Left renal cortex interstitium (tissue), 4 donors: ENCODE results near the gene FZD2. TPM values are rescaled to one million over a fixed set of nuclear protein-coding genes. Genes with fewer than 3 reads are reported as not detected.
"Not testable (repeated sequence)": the region's sequence is repeated elsewhere in the genome, so short reads cannot be mapped to it uniquely, and the experiment has no call there.

ENCODE experiments used
- DNase-seq, 4 donors: peaks; one replicate each; pipeline ENCODE4 v3.0.0-alpha.2; 2013; ENCODE audit warnings: low read depth in 4 of 4, low spot score in 2 of 4, missing footprints in 1 of 4
- polyA plus RNA-seq, 4 donors: library from polyadenylated mRNA; unstranded; fragments of 120-200 nt; gene quantifications; one replicate each; pipeline ENCODE4 v1.2.1, GENCODE V29; 2013; ENCODE audit not compliant: insufficient read length in 4 of 4

Gene FZD2
- polyA plus RNA-seq, 4 donors: 26.0 to 55.1 (median 38.1) TPM

DNA sequence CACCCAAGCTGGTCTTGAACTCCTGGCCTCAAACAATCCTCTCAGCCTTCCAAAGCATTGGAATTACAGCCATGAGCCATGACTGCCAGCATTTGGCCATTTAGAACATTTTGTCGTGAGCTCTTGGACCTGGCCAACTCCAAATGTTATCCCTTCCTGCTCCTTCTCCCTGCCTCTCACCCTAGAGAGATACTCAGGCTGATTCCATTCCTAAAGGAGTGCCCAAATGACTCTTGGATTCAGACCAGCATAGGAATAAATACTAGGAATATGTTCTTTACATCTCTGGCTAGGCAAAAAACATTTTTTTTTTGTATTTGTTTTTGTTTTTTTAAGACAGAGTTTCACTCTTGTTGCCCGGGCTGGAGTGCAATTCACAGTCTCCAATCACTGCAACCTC, 15.5 kb downstream of the FZD2 start:
- no peak for DNase-seq

DNA sequence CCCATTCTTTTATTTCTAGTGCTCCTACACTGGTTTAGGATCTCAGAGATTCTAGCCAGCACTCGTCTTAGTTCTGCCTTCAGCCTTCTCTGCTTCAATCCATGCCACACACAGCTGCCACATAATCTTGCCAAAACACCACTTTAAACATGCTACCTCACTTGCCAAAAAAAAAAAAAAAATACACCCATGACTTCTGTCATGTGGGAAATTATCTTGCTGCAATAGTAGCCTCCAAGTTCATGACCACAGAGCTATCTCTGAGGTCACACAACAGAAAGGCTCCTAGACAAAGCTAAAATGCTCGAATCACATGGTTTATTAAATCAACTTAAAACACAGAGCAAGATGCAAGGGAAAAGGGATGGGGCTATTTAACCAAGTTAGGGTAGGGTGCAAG, 18.1 kb downstream of the FZD2 start:
- DNase-seq: no peak

DNA sequence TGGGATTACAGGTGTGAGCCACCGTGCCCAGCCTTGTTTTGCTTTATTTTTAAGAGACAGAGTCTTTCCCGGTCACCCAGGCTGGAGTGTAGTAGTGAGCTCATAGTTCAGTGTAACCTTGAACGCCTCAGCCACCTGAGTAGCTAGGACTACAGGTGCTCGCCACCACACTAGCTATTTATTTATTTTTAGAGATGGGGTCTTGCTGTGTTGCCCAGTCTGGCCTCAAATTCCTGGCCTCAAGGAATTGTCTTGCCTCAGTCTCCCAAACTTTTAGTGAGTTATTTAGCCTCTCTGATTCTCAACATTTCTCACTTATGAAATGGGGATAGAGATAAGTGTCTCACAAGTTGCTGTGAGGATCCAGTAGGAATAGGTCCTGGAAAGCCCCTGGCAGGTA, 21.7 kb downstream of the FZD2 start:
- DNase-seq: no peak

DNA sequence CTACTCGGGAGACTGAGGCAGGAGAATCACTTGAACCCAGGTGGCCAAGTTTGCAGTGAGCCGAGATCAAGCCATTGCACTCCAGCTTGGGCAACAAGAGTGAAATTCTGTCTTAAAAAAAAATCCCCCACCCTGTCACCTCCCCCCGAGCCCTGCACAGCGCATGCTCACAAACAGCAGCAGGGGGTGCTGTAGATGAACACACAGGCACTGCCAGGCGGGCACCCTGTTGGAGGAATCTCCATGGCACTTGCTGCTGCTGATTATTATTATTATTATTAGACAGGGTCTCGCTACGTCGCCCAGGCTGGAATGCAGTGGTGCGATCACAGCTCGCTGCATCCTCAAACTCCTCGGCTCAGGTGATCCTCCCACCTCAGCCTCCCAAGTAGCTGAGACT, 24.6 kb downstream of the FZD2 start:
- no peak for DNase-seq

DNA sequence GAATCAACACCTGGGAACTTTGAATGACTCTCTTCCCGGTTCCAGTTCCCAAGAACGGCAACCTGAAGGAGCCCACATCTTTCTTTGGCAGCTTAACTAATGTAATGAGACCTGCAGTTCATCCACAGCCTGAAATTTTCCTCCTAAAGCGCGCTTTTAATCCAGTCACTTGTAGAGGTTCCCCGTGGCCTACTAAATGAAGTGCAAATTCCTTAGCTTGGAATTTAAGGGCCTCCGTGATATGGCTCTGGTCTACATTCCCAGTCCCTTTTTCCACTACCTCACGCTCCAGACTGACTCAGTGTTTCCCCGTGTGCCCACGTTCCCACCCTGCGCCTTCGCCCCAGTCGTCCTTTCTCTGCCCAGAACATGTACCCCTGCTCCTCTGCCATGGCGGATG, 27.2 kb downstream of the FZD2 start:
- no peak for DNase-seq

DNA sequence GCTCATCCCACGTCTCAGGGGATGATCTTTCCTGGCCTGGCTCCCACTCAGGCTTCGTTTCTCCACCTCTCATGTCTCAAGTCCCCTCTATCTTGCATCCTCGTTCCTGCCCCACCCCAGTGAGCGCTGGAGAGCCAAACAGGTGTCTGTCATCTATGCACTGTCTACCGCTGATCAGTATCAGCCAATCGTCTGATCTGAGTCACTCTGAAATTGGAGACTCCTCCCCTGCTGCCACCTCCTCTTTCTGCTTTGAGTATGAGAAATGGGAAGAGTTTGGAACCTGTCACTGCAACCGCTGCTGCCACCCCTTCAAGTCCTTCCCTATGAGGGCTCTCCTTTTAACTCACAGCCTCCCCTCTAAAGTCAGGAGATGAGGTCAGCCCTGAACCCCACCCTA, 28.0 kb downstream of the FZD2 start:
- DNase-seq: no peak

DNA sequence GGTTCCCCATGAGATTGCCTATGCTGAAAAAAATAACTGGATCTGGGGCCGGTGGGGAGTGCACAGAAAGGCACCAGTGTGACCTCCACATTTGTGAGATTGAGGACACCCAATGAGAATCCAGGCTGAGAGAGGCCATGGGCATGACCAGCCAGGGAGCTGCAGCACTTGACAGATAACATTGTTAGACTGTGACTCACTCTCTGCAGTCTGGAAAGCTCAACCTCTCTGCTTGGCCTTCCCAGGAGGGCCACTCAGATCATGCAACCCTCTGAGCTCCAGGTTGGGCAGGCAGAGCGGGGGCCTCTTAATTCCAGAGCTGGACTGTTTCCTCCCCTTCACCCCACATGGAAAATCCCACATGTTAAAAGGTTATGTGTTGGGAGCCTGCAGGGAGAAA, 30.1 kb downstream of the FZD2 start:
- no peak for DNase-seq

DNA sequence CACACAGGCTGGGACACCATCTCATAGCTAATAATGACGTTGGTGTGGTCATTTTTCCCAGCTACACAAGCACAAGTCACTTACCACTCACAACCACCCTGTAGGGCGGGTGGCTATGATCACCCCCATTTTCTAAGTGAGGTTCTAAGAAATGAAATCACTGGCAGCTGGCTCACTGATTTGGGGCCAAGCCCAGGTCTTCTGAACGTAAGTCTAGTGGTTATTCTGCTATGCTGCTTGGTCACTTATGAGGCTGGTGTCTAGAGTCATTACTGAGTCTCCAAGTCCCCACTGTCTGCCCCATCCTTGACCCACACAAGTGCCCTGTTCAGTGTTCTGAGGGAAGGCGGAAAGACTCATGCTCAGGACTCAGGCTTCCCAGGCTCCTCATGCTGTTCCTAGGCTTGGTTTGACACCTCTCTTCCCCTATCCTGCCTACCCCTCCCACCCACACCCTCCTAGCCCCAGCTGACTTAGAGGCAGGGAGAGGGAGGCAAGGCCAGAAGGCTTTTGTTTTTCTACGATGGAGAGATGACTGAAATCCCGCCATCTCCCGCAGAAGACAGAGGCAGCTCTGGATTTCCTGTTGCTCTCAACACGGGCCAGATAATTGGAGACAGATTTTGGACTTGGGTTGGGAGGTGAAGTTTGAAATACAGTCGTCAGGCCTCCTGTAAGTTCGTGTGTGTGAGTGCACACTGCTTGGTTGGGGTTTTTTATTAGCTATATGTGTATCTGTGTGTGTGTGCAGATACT, 32.2 kb downstream of the FZD2 start:
- no peak for DNase-seq

DNA sequence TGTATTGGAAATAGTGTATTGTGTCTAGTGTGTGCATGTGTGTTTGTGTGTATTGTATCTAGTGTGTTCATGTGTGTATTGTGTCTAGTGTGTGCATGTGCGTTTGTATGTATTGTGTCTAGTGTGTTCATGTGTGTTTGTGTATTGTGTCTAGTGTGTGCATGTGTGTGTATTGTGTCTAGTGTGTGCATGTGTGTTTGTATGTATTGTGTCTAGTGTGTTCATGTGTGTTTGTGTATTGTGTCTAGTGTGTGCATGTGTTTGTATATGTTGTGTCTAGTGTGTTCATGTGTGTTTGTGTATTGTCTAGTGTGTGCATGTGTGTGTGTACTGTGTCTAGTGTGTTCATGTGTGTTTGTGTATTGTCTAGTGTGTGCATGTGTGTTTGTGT, 32.8 kb downstream of the FZD2 start:
- not testable (repeated sequence) for DNase-seq

DNA sequence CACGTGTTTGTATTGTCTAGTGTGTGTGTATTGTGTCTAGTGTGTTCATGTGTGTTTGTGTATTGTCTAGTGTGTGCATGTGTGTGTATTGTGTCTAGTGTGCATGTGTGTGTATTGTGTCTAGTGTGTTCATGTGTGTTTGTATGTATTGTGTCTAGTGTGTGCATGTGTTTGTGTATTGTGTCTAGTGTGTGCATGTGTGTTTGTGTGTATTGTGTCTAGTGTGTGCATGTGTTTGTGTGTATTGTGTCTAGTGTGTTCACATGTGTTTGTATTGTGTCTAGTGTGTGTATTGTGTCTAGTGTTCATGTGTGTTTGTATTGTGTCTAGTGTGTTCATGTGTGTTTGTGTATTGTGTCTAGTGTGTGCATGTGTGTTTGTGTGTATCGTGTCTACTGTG, 33.5 kb downstream of the FZD2 start:
- DNase-seq: not testable (repeated sequence)

DNA sequence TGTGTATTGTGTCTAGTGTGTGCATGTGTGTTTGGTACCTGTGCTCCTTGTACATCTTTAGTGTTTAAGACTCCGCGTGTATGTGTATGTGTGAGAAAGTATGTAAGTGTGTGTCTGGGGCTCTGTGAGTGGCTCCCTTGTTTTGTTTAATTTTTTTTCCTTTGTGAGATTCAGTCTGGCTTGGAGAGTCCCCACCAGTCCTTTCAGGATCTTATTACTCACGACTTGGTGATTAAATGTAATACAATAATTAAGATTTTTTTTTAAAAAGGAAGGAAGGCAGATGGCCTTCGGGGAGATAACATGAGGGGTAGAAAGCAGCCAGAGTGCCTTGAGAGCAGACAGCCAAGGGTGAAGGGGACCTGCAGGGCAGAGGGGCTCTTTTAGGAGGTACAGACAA, 33.9 kb downstream of the FZD2 start:
- no peak for DNase-seq

DNA sequence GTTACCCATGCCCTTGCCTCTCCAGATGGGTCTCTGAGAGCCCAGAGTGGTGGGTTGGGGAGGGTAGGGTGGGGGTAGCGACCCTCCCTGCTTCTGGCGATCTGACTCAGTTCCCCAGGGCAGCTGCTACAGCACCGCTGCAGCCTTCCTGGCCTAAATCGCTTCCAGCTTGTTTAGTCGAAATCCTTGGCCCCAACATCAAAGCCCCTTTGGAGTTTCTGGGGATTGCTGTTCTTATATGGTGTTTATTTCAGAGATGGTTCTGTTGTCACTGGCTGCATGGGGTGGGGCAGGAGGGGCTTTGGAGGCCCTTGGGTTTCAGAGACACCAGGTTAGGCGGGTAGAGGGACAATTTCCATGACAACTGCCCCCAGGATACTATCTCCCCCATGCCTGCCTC, 35.9 kb downstream of the FZD2 start:
- DNase-seq: no peak

DNA sequence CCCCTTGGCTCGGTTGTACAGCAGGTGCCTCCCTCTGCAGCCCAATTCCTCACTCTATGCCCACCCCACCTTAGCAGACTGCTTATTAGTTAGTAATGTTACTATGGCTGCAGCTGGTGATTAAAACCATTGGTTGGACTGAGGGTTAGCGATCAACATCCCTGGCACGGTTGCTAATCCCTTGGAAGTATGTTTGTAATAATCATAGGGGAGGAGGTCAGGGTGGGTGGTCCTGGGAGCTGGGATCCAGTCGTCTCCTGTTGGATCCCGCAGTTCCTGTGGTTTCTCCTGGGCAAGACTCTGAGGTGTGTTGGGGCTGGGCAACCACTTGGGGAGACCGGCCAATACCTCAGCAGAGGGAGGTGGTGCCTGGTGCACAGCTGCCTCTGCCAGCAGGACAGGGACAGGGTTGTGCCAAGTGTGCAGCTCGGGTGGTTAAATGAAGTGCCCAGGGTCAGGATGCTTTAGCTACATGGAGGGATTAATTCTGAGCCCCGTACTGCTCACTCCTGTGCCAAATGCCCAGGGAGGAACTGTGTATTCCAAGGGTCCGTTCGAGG, 38.0 kb downstream of the FZD2 start:
- no peak for DNase-seq

DNA sequence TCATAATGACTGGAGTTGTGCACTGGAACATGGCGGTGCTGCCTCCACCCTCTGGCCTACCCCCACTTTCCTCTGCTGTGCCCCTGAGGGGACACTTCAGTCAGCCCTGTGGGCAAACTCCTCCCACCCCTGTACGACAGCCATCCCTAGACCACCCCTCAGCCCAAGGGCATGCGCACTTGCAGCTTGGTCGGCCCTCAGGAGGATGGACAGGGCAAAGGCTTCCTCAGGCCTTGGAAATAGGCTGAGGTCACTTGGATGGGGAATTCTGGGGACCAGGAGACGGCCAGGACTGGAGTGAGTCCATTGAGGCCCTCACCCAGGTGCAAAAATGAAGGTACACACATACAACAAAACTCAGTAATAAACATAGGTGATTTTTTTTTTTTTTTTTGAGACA, 41.0 kb downstream of the FZD2 start:
- no peak for DNase-seq

DNA sequence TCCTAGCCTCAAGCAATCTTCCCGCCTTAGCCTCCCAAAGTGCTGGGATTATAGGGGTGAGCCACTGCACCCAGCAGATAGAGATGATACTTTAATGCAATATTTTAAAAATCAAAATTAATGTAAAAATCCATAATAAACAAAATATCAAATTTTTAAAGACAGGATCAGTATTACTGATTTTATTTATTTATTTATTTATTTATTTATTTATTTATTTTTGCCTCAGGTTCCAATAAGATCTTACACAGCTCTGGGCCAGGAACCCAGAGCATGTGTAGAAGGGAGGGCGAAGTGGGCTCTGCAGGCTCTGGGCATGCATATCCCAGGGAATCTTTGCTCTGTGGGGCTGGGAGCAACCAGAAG, 41.6 kb downstream of the FZD2 start:
- no peak for DNase-seq

DNA sequence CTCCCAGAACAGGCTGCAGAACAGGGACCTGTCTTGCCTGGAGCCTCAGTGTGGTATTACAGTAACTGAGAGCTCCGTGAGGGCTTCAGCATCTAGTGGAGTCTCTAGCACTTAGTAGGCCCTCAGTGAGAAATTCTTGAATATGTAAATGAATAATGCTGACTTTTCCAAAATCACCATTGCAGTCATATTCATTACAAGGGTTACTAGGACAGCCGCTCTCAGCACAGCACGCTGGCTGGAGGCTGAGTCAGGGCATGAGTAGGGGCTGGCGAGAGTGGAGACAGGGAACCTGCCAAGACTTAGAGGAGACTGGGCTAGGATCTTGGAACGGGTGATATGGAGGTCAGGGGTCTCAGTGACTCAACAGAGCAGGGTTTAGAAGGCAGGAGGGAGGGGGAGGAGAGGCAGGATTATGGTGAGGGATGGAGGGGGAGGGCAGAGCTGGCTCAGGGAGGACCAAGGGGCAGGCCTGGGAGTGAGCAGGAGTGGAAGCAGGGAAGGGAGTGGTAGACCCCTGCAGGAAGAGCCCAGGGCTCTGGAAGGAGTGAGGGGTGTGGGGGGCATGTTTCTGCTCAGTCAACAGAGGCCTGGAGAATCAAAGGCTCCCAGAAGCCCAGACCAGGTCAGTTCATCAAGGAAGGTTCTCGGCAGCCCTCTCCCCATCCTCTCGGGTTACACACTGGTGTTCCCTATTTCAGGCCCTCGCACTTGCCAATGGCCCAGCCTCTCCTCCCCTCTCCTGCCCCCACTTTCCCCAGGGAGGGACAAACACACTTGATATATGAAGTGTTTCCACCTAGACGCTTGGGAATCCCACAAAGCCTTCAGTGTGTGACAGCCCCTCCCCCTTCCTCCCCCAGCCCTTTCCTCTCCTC, 42.3 kb downstream of the FZD2 start:
- DNase-seq: peak in 1 of 4 donors; percentile 66

DNA sequence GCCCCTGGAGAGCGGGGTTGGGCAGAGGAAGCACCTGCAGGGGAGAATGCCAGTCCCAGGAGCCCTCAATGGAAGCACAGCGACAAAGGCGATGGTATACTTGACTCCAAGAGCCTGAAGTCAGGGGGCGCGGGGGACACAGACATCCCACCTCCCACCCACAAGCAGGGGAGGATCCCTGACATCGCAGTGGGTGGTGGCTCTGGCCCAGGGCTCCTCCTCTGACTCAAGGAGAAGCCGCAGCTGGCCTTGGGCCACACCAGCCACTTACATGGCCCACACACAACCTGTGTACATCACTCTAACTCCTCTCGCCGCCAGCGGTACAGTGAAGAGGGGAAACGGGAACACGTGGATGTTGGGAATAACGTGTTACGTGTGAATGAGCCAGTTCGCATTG, 44.3 kb downstream of the FZD2 start:
- DNase-seq: no peak

DNA sequence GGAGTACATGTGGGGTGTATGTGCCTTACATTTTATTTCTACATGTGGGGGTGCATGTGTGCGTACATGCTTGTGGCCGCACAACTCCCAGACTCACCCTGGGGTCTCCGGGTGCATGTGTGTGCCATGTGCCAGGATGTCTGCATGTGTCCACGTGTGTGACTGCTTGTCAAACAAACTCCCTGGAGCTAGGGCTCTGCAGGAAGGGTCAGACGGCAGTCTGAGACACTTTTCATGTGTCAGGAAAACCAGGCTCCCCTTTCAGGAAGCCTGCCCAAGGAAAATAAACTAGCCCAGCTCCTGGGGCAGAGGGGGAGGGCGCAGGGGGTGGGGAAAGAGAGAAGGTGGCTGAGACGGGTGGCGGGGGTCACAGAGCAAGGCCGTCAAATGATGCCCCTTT, 44.7 kb downstream of the FZD2 start:
- DNase-seq: no peak

DNA sequence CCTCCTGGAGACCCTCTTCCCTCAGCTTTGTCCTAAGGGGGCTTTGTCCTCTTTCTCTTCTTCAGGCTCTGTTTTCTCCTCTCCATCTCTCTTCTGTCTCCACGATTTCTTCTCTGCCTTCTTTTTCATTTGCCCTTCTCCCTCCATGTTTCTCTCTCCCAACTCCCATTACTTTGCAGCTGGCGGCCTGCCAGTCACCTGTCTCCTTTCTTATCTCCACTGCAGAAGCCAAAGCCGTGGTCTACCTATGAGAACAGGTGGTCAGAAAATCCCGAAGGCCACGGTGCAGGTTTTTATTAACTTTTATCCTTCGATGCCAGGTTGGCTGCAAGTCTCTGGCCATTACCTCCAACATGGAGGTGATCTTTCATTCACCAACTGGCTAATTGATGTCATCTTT, 45.1 kb downstream of the FZD2 start:
- DNase-seq: no peak

DNA sequence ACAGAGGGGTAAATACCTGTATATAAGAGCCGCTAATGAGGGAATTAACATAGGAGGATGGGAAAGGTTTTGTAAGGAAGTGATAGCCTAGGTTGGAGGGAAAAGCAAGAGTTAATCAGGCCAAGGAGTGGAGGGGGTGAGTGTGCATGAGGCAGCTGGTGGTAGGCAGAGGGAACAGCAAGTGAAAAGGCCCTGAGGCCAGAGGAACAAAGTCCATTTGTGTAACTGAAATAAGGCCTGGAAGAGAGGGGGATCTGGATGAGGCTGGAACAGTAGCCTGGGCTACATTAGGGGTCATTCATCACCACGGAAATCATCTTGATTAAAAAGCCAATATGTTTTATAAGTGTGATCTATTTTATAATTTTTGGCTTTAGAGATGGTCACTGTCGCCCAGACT, 45.7 kb downstream of the FZD2 start:
- DNase-seq: no peak

DNA sequence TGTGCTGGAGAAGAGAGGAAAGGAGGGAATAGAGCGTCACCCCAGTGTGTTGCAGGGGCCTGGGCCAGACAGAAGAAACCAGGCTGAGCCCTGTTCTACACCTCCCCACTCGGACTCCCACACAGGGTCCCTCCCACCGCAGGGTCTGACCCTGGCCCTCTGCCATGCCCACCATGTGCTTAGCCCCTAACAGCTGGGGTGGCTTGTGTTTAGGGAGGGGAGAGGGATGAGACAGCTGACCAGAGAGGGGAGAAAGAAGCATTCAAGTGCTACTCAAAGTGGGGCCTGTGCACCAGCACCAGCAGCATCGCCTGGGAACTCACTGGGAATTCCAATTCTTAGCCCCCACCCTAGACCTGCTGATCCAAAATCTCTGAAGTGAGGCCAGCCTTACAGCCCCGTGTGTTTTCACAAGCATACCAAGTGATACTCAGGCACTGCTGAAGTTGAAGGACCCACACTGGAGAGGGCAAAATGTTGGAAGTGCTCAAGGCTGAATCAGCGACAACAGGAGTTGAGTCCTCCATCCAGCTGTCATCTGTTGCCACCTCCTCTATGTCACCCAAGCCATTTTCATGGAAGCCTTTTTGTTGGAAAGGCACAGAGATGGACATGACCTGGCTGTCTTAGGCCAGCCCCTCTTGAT, 47.0 kb downstream of the FZD2 start:
- DNase-seq: no peak
